Spleen (tissue), 11 donors: ENCODE results near the gene HAUS7. TPM values are rescaled to one million over a fixed set of nuclear protein-coding genes. Genes with fewer than 3 reads are reported as not detected.

ENCODE experiments used
- DNase-seq: peaks from one replicate; pipeline ENCODE4 v3.0.0-alpha.2; 2020
- H3K27ac ChIP-seq, 8 donors: fragments of 200-600 bp; sonication (generic) in 7 of 8; 1 replicate in 4 of 8; 2 replicates in 4 of 8; pipeline versions ENCODE4 v1.5.0 to v1.8.0; 2016 to 2021; ENCODE audit warnings: inconsistent platforms in 4 of 8, mild to moderate bottlenecking in 4 of 8, moderate library complexity in 1 of 8
- H3K27me3 ChIP-seq, 7 donors: fragments of 200-600 bp; sonication (generic) in 6 of 7; replicated peaks in 1 of 7; 1 replicate in 4 of 7; 2 replicates in 3 of 7; pipeline versions ENCODE4 v1.5.0 to v1.8.0; 2016 to 2021; ENCODE audit warnings: inconsistent platforms in 3 of 7, mild to moderate bottlenecking in 1 of 7
- H3K36me3 ChIP-seq, 6 donors: fragments of 200-600 bp; sonication (generic) in 5 of 6; 1 replicate in 4 of 6; 2 replicates in 2 of 6; pipeline versions ENCODE4 v1.5.0 to v1.8.0; 2016 to 2021; ENCODE audit warnings: inconsistent platforms in 2 of 6
- H3K4me1 ChIP-seq, 6 donors: fragments of 200-600 bp; sonication (generic) in 5 of 6; 1 replicate in 3 of 6; 2 replicates in 3 of 6; pipeline versions ENCODE4 v1.5.0 to v1.8.0; 2016 to 2021; ENCODE audit warnings: inconsistent platforms in 3 of 6
- H3K4me3 ChIP-seq, 8 donors: fragments of 200-600 bp; sonication (generic) in 7 of 8; 1 replicate in 4 of 8; 2 replicates in 4 of 8; pipeline versions ENCODE4 v1.5.0 to v1.8.0; 2016 to 2021; ENCODE audit warnings: inconsistent platforms in 4 of 8, mild to moderate bottlenecking in 4 of 8, moderate library complexity in 2 of 8
- H3K9me3 ChIP-seq, 8 donors: fragments of 200-600 bp; sonication (generic) in 7 of 8; 1 replicate in 4 of 8; 2 replicates in 4 of 8; pipeline versions ENCODE4 v1.5.0 to v1.8.0; 2016 to 2021; ENCODE audit warnings: inconsistent platforms in 4 of 8
- POLR2A ChIP-seq, 3 donors: fragments of 450-650 bp; IDR thresholded peaks; one replicate each; pipeline ENCODE4 v1.5.1; 2017; ENCODE audit warnings: antibody characterized with exemption in 3 of 3, mild to moderate bottlenecking in 1 of 3
- POLR2AphosphoS5 ChIP-seq, 3 donors: sonication (generic); formaldehyde crosslinking; IDR thresholded peaks; one replicate each; pipeline ENCODE4 v1.5.1; 2017; ENCODE audit warnings: antibody characterized with exemption in 3 of 3
- WGBS, 5 donors: extraction: QIAGEN DNeasy Blood & Tissue Kit in 3 of 5; methylation state at CpG; one replicate each; pipeline versions ENCODE4 v1.1.5 to v1.1.7; 2013 to 2018; 5-methylcytosine and 5-hydroxymethylcytosine counted together
- intact Hi-C: fragments of 100-400 bp; cut with DNase I; formaldehyde crosslinking; loops from one replicate; pipeline ENCODE4 v1.15.0; 2023; ENCODE audit warnings: low total_unique reads
- polyA plus RNA-seq, 3 donors: library from polyadenylated mRNA; stranded (reverse); fragments of 200-250 nt; gene quantifications; one replicate each; pipeline ENCODE4 v1.2.1, GENCODE V29; 2013
- total RNA-seq, 7 donors: library from RNA; depleted of rRNA in 3 of 7; stranded (reverse); fragments of >200 nt in 3 of 7; fragmentation: NEBNext Ultra II Directional in 4 of 7; extraction: Animal tissue kit (Norgen Biotek cat#: 25700) in 4 of 7; gene quantifications; one replicate each; pipeline versions ENCODE4 v1.1.0 to v1.2.1, GENCODE V29; 2016 to 2021
- TF ChIP-seq, protein P1 (sequence below), 11 experiments: fragments of 200-600 bp in 7 of 11; fragments of 450-650 bp in 4 of 11; sonication (generic) in 4 of 11; IDR thresholded peaks in 8 of 11; conservative IDR thresholded peaks in 3 of 11; 1 replicate in 7 of 11; 2 replicates in 4 of 11; pipeline versions ENCODE4 v1.4.0 to v1.8.0; 2016 to 2021; ENCODE audit warnings: antibody characterized with exemption in 11 of 11, inconsistent platforms in 4 of 11, mild to moderate bottlenecking in 1 of 11
- donor health status: healthy with polysubstance abuse.
- donor health status: DM: no; HTN: no; CAD: no; lungs with moderate emphysema.
- donor health status: DM: no; HTN: no; CAD: no.
- donor health status: Bipolar disorder and iron deficiency.
- donor health status: healthy.
- donor health status: DM: no; HTN: no; CAD: no.
- donor health status: DM: yes; HTN: yes; CAD: no.

HAUS7 gene
- total and polyA plus RNA-seq, 10 donors, result 23.6 to 83.7 (median 34.5) TPM

DNA sequence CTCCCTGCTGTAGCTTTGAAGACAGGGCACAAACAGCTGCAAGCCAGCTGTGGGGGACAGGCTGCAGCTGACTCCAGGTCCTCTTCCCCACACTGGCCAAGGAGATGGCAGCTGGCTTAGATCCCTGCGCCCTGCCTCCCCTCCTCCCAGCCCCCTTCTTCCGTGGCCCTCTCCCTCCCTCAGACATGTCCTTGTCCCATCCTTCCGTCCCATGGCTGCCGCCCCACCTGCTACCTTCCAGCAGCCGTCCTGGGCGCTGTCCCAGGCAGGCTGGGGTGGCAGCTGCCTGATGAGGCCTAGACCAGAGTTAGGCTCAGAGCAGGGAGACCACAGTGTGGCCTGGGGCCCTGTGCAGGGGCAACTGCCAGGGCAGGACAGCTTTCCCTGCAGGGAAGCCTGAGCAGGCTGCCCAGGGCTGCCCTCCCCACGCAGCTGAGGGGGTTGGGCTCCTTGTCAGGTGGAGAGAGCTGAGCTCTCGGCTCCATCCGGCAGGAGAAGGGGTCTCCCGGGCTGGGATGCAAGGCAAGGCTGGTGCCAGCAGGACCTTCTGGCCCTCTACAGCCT, 21.1 kb upstream of the HAUS7 start:
- Histone ChIP-seq H3K4me1 (peaks cover 0 to 31% (median 9%) of the 10 kb centered on the region in 6 donors), H3K27me3 (peaks cover 0 to 19% (median 0%) of the 10 kb centered on the region in 7 donors), H3K27ac (peak overlapping the region in 4 of 8 donors; percentile 24 to 64 (median 29)), H3K36me3 (no peaks in the 10 kb centered on the region), H3K9me3 (no peaks in the 10 kb centered on the region), H3K4me3 (no peak overlapping the region)
- intact Hi-C loops, result no loop called here
- DNase-seq, result no peak
- WGBS, 5 donors, result 38 to 73% (median 45%) methylated on average over 3 to 10 of the region's 10 CpGs
- TF ChIP-seq POLR2AphosphoS5 (IDR thresholded peaks at IDR 0.05) (no peak), POLR2A (IDR thresholded peaks at IDR 0.05) (no peak)
- TF ChIP-seq, protein P1, sequence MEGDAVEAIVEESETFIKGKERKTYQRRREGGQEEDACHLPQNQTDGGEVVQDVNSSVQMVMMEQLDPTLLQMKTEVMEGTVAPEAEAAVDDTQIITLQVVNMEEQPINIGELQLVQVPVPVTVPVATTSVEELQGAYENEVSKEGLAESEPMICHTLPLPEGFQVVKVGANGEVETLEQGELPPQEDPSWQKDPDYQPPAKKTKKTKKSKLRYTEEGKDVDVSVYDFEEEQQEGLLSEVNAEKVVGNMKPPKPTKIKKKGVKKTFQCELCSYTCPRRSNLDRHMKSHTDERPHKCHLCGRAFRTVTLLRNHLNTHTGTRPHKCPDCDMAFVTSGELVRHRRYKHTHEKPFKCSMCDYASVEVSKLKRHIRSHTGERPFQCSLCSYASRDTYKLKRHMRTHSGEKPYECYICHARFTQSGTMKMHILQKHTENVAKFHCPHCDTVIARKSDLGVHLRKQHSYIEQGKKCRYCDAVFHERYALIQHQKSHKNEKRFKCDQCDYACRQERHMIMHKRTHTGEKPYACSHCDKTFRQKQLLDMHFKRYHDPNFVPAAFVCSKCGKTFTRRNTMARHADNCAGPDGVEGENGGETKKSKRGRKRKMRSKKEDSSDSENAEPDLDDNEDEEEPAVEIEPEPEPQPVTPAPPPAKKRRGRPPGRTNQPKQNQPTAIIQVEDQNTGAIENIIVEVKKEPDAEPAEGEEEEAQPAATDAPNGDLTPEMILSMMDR (IDR thresholded peaks at IDR 0.05 in 8 of 11, conservative IDR thresholded peaks at IDR 0.05 in 3 of 11), result no peak

DNA sequence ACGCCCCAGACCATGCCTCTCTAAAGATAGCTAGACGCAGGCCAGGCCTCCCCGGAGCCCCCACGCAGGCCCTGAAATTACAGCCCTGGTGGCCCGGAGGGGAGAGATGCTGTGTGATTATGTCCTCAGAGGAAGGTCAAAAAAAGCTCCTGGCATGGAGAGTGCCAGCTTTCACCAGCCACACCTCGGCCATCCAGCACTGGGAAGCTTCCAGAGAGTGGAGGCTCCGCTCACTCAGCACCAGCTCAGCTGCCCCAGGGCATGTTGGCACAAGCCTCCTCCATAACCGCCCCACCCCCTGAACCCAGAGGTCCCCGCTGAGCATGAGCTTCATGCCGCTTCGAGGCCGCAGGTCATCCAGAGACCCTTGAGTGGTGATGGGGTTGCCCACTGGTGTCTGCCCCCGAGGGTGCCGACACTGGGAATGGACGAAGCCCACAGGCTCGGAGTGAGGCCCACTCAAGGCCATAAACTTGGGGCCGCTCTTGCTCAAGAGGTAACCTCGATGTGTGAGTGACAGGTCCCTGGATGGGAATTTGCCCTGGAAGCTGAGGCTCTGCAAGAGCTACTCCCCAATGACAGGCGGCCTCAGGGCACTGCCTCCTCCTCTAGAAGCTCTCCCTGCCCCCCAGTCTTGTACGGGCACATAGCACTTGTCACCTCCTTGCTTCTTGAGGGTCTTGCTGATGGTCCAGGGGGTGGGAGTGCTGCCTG, 20.0 kb upstream of the HAUS7 start:
- intact Hi-C loops, result no loop called here
- peaks cover 0 to 36% (median 9%) of the 10 kb centered on the region in 6 donors for H3K4me1 ChIP-seq
- TF ChIP-seq POLR2A (IDR thresholded peaks at IDR 0.05), result no peak
- TF ChIP-seq, protein P1 (IDR thresholded peaks at IDR 0.05 in 8 of 11, conservative IDR thresholded peaks at IDR 0.05 in 3 of 11), result no peak
- H3K27ac ChIP-seq, result peak overlapping the region in 3 of 8 donors; percentile 8 to 64 (median 30)
- no peak overlapping the region for H3K4me3 ChIP-seq
- no peaks in the 10 kb centered on the region for H3K9me3 ChIP-seq
- DNase-seq, result no peak
- WGBS, 5 donors, result 84 to 89% (median 85%) methylated on average over 5 to 20 of the region's 20 CpGs
- H3K27me3 ChIP-seq, result peaks cover 0 to 9% (median 0%) of the 10 kb centered on the region in 7 donors
- H3K36me3 ChIP-seq, result no peaks in the 10 kb centered on the region

DNA sequence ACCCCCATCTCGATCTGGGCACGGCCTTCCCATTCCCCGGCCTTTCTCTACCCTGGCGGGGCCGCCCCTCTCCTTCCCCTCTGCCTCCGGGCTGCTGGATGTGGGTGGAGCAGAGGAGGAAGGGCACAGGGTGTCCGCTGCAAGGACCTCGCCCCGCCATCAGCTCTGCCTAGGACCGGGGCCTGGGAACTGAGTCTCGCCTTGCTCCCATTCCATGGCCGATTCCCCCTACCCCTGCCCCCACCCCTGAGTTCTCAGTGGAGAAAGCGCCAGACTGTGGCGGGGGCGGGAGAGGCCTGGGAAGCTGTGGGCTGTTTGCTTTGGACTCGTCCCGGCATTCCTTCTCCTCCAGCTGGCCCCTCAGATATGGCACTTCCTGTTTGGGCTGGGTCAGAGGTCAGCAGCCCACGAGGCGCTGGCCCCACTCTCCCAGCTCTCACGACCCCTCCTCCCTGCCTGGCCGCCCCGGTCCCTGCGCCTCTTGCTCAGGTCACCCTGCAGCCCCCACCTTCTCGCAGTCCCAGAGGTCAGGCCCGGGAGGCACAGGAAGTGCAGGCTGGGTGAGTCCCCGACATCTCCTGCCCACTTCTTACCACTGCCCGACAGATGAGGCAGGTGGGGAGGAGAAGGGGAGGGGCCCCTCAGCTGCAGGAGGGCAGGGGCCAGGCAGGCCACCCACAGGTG, 18.0 kb upstream of the HAUS7 start:
- Histone ChIP-seq H3K27ac (peak overlapping the region in 5 of 8 donors; percentile 39 to 64 (median 60)), H3K27me3 (no peaks in the 10 kb centered on the region), H3K4me1 (peaks cover 0 to 36% (median 9%) of the 10 kb centered on the region in 6 donors), H3K9me3 (no peaks in the 10 kb centered on the region), H3K36me3 (no peaks in the 10 kb centered on the region), H3K4me3 (no peak overlapping the region)
- TF ChIP-seq, protein P1 (IDR thresholded peaks at IDR 0.05 in 8 of 11, conservative IDR thresholded peaks at IDR 0.05 in 3 of 11), result no peak
- TF ChIP-seq POLR2AphosphoS5 (IDR thresholded peaks at IDR 0.05), result peak in 2 of 3 donors; percentile 30 to 67
- intact Hi-C loops, result no loop called here
- no peak for DNase-seq
- WGBS, 5 donors, result 37 to 69% (median 60%) methylated on average over 11 to 27 of the region's 27 CpGs

DNA sequence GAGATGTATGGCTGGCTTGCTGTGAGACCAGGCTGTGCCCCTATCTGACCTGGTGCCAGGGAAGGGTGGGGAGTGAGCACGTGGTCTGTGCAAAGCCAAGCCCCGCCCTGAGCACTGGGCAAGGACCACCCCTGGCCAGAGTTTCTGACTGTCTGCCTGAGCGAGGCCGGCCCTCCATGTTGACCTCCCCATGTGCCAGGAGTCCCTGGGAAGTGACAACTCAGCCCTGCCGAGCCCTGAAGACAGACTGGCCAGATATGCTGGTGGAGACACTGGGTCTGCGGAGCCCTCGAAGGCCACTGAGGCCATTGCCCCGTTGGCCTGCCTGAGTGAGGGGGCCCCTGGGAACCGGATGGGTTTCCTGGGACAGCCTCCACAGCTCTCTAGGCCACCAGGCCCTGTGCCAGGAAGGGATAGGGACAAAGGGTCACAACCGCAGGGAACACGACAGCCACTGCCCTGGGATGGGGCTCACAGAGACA, 17.3 kb upstream of the HAUS7 start:
- Histone ChIP-seq H3K36me3 (no peaks in the 10 kb centered on the region), H3K4me3 (no peak overlapping the region), H3K27ac (peak overlapping the region in 5 of 8 donors; percentile 39 to 64 (median 60)), H3K9me3 (no peaks in the 10 kb centered on the region), H3K27me3 (no peaks in the 10 kb centered on the region), H3K4me1 (peaks cover 0 to 35% (median 9%) of the 10 kb centered on the region in 6 donors)
- WGBS, 5 donors, result 61 to 85% (median 68%) methylated on average over 4 to 11 of the region's 11 CpGs
- DNase-seq, result no peak
- intact Hi-C loops, result no loop called here
- peak; percentile 22 to 76 (median 33) for TF ChIP-seq POLR2AphosphoS5 (IDR thresholded peaks at IDR 0.05)
- TF ChIP-seq POLR2A (IDR thresholded peaks at IDR 0.05), result no peak
